HG03565 (cell line): Measurements from ENCODE around the gene WDR46.
"Not testable (repeated sequence)": the region's sequence is repeated elsewhere in the genome, so short reads cannot be mapped to it uniquely, and the experiment has no call there.

Experiments
- ATAC-seq: cut with Tn5 transposase; IDR thresholded peaks from one replicate; pipeline ENCODE4 v1.9.1; 2021; ENCODE audit warnings: mild to moderate bottlenecking, moderate library complexity; ENCODE audit not compliant: unreplicated experiment

The WDR46 gene

GRCh38 chr6:33288141-33288920 lies 708 bp downstream of the WDR46 start:
- no peak for ATAC-seq

DNA sequence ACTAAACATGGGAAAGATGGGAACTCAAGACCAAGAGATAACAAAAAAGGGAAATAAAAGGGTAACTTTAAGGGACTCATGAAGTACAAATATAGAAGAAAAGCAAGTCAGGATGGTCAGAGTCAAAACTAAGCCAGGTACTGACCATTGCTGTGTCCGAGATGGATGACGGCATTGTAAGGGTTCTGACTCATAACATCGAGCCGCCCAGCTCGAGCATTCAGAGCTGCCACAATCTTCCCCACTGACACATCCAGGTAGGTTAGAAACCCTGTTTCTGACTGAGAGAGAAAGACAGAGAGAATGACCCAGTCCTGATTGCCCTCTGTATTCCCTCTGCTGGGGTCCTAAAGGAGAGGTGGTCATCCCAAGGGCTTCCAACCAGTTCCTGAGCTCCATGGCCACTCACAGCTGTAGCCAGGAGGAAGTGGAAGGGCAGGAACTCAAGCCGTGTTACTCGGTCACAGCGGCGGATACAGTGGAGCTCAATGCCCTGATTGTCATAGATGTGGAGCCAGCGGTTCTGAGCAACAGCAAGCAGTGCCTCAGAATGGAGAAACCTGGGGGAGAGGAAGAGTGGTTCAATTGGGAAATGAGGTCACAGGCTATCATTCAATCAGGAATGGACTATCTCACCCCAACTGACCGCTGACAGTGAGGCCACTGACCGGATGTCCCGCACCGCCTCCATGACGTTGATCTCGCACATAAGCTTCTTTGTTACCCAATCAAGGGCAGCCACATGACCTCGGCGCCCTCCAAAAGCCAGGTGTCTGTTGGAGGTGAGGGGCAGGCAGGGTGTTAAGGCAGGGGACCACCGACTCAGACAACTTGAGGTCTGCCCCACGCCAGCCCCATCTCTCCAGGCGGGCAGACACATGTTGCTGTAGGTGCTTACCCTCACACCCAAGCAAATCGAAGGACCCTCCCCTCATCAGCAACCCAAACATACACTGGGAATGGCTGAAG lies 1.8 kb downstream of the WDR46 start:
- ATAC-seq, result no peak

DNA sequence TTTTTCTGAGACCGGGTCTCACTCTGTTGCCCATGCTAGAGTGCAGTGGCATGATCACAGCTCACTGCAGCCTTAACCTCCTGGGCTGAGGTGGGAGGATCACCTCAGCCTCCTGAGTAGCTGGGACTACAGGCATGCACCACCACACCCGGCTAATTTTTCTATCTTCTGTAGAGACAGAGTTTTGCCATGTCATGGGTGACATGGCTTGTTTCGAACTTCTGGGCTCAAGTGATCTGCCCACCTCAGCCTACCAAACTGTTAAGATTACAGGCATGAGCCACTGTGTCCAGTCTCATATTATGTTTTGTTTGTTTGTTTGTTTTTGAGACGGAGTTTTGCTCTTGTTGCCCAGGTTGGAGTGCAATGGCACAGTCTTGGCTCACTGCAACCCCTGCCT lies 3.8 kb downstream of the WDR46 start:
- ATAC-seq, result not testable (repeated sequence)

GRCh38 chr6:33280539-33280938 lies 8.5 kb downstream of the WDR46 start:
- no peak for ATAC-seq

- no peak for ATAC-seq
These were observed 9.0 kb downstream of the WDR46 start for GRCh38 chr6:33279971-33280511.

DNA sequence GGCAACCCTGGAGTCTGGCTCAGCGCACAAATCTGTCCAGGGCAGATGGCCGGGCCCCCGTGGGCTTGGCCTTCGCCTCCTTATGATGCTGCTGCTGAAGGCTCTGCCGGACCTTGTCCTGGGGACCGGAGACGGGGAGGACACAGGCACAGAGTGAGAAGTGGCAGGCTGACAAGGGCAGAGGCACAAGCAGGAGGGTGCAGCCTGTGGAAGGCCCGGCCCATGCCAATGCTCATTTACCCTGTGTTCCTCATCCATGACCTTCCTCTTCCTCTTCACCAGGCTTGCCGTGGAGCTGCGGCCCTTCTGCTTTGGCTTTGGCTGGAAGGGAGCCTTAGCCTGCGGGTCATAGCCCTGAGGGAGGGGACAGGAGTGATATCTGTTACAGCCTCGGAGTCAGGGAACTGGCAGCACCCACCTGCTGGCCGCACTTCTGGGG lies 9.8 kb downstream of the WDR46 start:
- no peak for ATAC-seq

GRCh38 chr6:33278810-33279209 lies 10.2 kb downstream of the WDR46 start:
- ATAC-seq, result no peak

- ATAC-seq, result no peak
These were observed 10.7 kb downstream of the WDR46 start for GRCh38 chr6:33278392-33278741.

GRCh38 chr6:33277663-33278391 lies 11.2 kb downstream of the WDR46 start:
- no peak for ATAC-seq

DNA sequence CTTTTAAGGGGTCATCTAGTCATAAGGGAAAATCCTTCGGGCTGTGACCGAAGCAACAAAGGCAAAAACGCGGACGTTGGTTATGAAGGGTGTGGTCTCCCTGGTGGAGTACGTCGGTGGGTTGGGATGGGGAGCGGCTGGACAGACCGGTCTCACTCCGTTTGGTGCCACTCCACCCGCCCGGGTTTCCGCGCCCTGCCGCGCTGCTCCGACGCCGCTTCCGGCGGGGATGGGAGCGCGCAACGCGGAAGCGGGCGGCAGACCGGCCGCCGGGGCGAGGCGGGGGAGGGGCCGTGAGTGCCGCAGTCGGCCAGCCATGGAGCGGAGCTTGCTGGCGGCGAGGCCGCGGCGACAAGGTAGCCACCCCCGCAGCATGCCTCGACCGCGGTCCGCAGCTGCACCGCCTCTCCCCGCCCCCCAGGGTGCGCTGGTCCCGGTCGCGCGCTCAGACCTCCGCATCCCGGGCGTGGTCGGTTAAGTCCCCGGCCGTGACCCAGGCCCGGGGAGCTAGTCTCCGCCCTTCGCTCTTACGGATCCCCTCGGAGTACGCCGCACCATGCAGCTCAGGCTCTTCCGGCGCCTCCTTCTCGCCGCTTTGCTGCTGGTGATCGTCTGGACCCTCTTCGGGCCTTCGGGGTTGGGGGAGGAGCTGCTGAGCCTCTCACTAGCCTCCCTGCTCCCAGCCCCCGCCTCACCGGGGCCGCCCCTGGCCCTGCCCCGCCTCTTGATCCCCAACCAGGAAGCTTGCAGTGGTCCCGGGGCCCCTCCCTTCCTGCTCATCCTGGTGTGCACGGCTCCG lies 12.0 kb downstream of the WDR46 start, which contains the start of gene B3GALT4:
B3GALT4 (plus strand) TSS at position 260 of the 799 bp plus-strand sequence; CDS start at position 557, 297 bp downstream.
- ATAC-seq, result peak; percentile 40

GRCh38 chr6:33276581-33276863 lies 12.5 kb downstream of the WDR46 start:
- ATAC-seq, result no peak

GRCh38 chr6:33275795-33276580 lies 13.1 kb downstream of the WDR46 start:
- ATAC-seq, result not testable (repeated sequence)

DNA sequence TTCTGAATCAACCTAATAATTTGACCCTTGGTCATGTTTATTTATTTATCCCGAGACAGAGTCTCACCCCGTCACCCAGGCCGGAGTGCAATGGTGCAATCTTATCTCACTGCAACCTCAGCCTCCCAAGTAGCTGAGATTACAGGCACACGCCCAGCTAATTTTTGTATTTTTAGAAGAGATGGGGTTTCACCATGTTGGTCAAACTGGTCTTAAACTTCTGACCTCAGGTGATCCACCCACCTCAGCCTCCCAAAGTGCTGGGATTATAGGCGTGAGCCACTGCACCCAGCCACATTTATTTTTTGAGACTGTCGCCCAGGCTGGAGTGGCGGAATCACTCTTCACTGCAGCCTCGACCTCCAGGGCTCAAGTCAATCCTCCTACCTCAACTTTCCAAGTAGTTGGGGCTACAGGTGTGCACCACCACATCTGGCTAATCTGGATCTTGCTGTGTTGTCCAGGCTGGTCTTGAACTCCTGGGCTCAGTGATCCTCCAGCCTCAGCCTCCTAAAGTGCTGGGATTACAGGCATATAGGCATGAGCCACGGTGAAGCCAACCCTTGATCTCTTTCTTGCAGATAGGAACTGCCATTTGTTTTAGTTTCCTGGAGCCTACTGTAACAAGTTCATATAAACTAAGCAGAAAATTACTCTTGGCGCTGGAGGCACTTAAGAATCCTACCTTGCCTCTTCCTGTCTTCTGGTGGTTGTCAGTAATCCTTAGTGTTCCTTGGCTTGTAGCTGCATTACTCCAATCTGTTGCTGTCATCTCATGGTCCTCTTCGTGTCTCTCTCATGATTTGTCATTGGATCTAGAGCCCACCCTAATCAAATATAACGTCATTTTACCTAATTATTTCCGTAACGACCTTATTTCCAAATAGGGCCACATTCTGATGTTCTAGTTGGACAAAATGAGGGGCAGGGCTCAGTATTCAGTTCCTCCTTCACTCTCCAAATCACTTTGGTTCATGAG lies 14.8 kb downstream of the WDR46 start:
- no peak for ATAC-seq

DNA sequence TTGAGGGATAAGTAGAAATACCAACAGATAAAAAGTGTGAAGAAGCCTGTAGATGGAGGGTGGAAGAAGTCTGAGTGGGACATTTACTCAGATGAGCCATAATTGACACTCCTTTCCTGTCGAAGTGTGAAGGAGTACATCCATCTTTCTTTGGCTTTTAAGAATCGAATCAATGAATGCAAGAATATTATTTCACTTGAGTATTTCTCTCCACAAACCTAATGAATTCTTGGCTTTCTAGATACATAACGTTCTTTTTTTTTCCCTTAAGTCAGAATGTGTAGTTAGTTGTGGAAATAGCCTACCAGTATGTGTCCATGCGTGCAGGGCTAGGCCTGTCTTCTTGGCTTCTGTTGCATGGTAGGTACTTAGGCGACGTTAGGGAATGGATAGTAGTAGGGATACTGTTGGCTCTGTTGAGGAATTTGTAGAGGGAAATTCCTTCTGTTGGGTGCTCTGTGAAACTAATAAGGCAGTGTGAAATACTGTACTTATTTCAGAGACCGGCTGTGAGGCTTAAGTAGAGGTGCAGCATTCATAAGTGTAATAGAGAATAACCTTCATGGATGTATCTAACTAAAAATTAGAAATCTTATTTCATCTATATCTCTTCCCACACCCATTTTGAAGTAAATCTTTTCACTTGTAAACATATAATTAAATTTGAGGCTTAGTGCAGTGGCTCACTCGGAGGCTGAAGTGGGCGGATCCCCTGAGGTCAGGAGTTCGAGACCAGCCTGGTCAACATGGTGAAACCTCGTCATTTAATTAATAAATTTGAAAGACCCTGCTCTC lies 15.7 kb downstream of the WDR46 start:
- no peak for ATAC-seq

DNA sequence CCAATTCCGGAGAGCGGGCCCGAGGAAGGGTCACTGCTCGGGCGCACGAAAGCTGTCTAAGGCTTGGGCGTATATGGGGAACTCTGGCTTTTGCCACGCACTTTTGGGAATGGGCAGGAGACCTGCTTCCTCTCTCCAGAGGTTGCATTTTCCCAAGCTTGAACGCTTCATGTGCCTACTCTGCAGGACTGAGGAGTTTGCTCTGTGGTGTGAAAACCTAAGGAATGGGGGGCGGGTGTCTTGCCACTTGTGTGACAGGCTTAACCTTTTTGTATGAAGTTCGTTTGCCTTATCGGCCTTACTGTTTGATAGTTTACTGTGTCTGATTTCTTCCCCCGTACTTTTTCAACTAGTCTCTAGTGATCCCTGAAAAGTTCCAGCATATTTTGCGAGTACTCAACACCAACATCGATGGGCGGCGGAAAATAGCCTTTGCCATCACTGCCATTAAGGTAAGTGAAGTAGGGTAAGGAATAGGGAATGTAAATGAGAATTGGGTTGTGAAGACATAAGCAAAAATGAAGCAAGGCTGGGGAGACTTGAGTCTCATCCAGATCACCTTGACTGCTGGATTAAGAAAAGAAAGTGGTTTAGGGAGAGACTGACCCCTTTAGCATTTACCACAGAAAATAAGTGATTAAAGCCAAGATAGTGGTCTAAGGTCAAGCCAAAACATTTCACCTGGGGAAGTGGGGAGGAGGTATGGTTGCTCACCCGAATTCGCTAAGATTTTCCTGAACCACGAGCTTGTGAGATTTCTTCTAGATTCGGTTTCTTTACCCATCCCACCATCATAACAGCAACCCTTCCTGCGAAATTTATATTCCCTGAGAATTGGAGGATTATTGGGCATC lies 16.5 kb downstream of the WDR46 start:
- no peak for ATAC-seq

DNA sequence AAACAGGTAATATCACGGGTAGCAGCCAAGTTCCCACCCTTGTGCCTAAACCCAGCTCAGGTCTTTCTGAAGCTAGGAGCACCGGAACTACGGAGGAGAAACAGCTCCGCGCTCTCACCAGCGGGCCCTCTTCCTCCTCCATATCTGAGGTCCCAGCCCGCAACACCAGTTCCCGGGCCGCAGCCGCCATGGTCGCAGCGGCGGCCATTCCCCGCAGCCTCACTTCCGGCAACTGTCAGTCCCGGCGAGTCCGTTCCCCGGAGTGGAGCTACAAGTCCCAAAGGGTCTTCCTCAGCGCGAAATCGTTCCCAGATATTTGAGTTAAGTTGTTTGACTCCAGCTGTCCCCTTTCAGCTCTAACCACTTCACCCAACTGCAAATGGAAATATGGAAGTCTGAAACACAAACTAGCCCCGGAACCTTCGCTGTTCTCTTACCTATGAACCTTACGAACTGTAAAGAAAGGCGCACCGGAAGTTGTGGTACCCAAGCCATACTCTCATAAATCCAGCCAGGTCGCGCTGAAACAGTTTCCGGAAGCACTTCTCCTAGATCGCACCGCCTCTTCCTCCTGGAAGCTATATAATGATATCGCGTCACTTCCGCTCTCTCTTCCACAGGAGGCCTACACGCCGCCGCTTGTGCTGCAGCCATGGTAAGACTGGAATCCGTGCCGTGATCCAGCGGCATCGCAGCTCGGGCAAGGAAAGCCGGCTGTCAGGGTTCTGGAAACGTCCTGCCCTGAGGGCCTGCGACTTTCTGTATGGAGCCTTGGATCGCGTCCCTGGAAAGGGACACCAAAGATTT lies 17.4 kb downstream of the WDR46 start, which contains the start of the genes RPS18 and VPS52:
RPS18 (plus strand) TSS at position 608 of the 807 bp plus-strand sequence; CDS start at position 653, 45 bp downstream.
VPS52 (minus strand) TSS at position 409 of the 807 bp plus-strand sequence; CDS start at position 208, 201 bp downstream.
- ATAC-seq, result peak; percentile 75
